ENCODE data around the gene SIX2. TPM values are rescaled to one million over a fixed set of nuclear protein-coding genes. Genes with fewer than 3 reads are reported as not detected.

SIX2 gene
- total and polyA plus RNA-seq, 2 of the 8 experiments (the other 6 are each of a cell fraction or from before 2014, with no cell fraction given), result 0.47 to 1.0 TPM

DNA sequence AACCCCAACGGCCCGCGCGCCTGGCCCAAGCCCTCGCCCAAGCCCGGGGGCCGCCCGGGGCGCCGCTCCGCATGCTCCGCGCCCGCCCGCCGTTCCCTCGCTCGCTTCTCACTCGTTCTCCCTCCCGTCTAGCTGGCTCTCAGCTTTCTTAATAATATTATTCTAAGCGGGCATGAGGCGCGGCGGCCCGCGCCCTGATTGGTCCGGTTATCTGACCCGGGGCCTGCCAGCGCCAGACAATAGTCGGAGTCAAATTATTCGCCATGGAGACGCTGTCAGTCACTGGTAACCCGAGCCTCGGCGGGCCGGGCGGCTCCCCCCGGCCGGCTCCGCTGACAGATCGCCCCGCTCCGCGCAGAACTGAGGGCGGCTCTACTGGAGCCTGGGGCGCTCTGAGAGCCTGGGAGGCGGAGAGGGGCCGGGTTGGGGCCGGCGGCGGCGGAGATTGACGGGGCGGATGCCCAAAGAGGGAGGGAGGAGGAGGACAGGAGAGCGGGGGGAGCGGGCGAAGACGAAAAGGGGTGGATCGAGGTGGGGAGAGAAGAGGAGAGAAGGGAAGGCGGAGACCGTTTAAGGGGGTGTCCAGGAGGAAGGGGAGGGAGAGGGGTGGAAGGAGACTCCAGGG is at the start of gene SIX2 (continued):
- TF ChIP-seq GTF2F1 (IDR thresholded peaks at IDR 0.05; ENCODE audit: borderline replicate concordance, low read depth, low read length) (no peak), HDAC2 (IDR thresholded peaks at IDR 0.05; ENCODE audit: borderline replicate concordance in 1 of 2, low read depth in 2 of 2, low read length in 2 of 2) (no peak), SAP30 (IDR thresholded peaks at IDR 0.05; ENCODE audit: insufficient read depth, insufficient replicate concordance, low read length) (no peak), PHF8 (conservative IDR thresholded peaks at IDR 0.05; ENCODE audit: low read depth, low read length) (no peak), NANOG (IDR thresholded peaks at IDR 0.05; ENCODE audit: insufficient read depth, low read depth, low read length, poor library complexity, severe bottlenecking) (no peak), CHD2 (IDR thresholded peaks at IDR 0.05; ENCODE audit: low read length) (no peak), ZNF274 (IDR thresholded peaks at IDR 0.05; ENCODE audit: borderline replicate concordance, extremely low read depth, low read length) (no peak), EGR1 (IDR thresholded peaks at IDR 0.05; ENCODE audit: borderline replicate concordance, low read depth, low read length) (peak; percentile 74; the same call in 1 of the 2 replicates), EP300 (IDR thresholded peaks at IDR 0.05; ENCODE audit: borderline replicate concordance in 1 of 2, low read depth in 2 of 2, low read length in 2 of 2) (peak in 1 of 2 experiments; percentile 54; a peak in 1 of 3 replicates), CHD1 (IDR thresholded peaks at IDR 0.05; ENCODE audit: low read depth, low read length) (no peak), BACH1 (IDR thresholded peaks at IDR 0.05; ENCODE audit: low read length) (no peak)
- TF ChIP-seq, protein P1, sequence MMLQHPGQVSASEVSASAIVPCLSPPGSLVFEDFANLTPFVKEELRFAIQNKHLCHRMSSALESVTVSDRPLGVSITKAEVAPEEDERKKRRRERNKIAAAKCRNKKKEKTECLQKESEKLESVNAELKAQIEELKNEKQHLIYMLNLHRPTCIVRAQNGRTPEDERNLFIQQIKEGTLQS (IDR thresholded peaks at IDR 0.05; ENCODE audit: insufficient read depth, low read depth, low read length), result no peak
